Activated naive CD4-positive, alpha-beta T cell treated with anti-CD3 and anti-CD28 coated beads, Interleukin-2, amount 10 ng/mL, durations not matched to agents 7 days and 5 days (primary cell): ENCODE results near the gene TAS2R3.
A peak's percentile ranks its signal among the peaks of the same experiment; 100 is the strongest.
"Not testable (repeated sequence)": the region's sequence is repeated elsewhere in the genome, so short reads cannot be mapped to it uniquely, and the experiment has no call there.

Experiments
- CTCF ChIA-PET: fragments of 350-600 bp; sonication (Branson Sonifier 250); formaldehyde crosslinking; loops from one replicate; lab custom pipeline; 2021; ENCODE audit warnings: antibody characterized with exemption; lab: Charles Lee
- DNase-seq: peaks from one replicate; pipeline ENCODE4 v3.0.0-alpha.2; 2020
- H3K27ac Mint-ChIP-seq: one replicate; pipeline ENCODE4 v1.8.0; 2021; ENCODE audit warnings: mild to moderate bottlenecking, moderate library complexity, mixed read lengths
- H3K27me3 Mint-ChIP-seq: one replicate; pipeline ENCODE4 v1.8.0; 2021; ENCODE audit warnings: mild to moderate bottlenecking, mixed read lengths
- H3K36me3 Mint-ChIP-seq: one replicate; pipeline ENCODE4 v1.8.0; 2021; ENCODE audit warnings: mixed read lengths
- H3K4me1 Mint-ChIP-seq: one replicate; pipeline ENCODE4 v1.8.0; 2021; ENCODE audit warnings: mixed read lengths
- H3K4me3 Mint-ChIP-seq: one replicate; pipeline ENCODE4 v1.8.0; 2021; ENCODE audit warnings: mild to moderate bottlenecking, moderate library complexity, mixed read lengths
- H3K9me3 Mint-ChIP-seq: one replicate; pipeline ENCODE4 v1.8.0; 2021; ENCODE audit warnings: mixed read lengths

TAS2R3 gene

GRCh38 chr7:141742229-141742628, 21.7 kb upstream of the TAS2R3 start:
- H3K36me3 Mint-ChIP-seq: peaks cover 59% of the 10 kb centered on the region
- no peaks in the 10 kb centered on the region for H3K27me3 Mint-ChIP-seq
- H3K9me3 Mint-ChIP-seq: no peaks in the 10 kb centered on the region
- peaks cover 31% of the 10 kb centered on the region for H3K4me1 Mint-ChIP-seq
- H3K4me3 Mint-ChIP-seq: no peak overlapping the region
- H3K27ac Mint-ChIP-seq: no peak overlapping the region
- no peak for DNase-seq
- CTCF ChIA-PET: interaction anchor here (1.6 to 2.2 kb wide), 2 partner anchors 11 to 88 kb away, joined by 4 to 7 read pairs; no protein-coding TSS in a partner anchor

- DNase-seq: no peak
- CTCF ChIA-PET: no interaction called here
- H3K9me3 Mint-ChIP-seq: no peaks in the 10 kb centered on the region
- H3K36me3 Mint-ChIP-seq: peaks cover 62% of the 10 kb centered on the region
- no peaks in the 10 kb centered on the region for H3K27me3 Mint-ChIP-seq
- H3K4me3 Mint-ChIP-seq: no peak overlapping the region
- no peak overlapping the region for H3K27ac Mint-ChIP-seq
- peaks cover 22% of the 10 kb centered on the region for H3K4me1 Mint-ChIP-seq
These were observed 19.8 kb upstream of the TAS2R3 start for GRCh38 chr7:141744131-141744530.

- DNase-seq: no peak
- CTCF ChIA-PET: interaction anchor here (1.3 kb wide), 1 partner anchor 10 kb away, joined by 4 read pairs; the partner anchor contains the start of gene SSBP1
- H3K27me3 Mint-ChIP-seq: no peaks in the 10 kb centered on the region
- H3K4me3 Mint-ChIP-seq: no peak overlapping the region
- H3K9me3 Mint-ChIP-seq: peaks cover 30% of the 10 kb centered on the region
- H3K36me3 Mint-ChIP-seq: peaks cover 74% of the 10 kb centered on the region
- H3K4me1 Mint-ChIP-seq: peaks cover 3% of the 10 kb centered on the region
- no peak overlapping the region for H3K27ac Mint-ChIP-seq
These were observed 15.5 kb upstream of the TAS2R3 start for GRCh38 chr7:141748396-141748795.

- Mint-ChIP-seq H3K9me3 (peaks cover 30% of the 10 kb centered on the region), H3K36me3 (peaks cover 78% of the 10 kb centered on the region)
- H3K4me3 Mint-ChIP-seq, CTCF ChIA-PET, H3K27ac Mint-ChIP-seq, DNase-seq, H3K4me1 Mint-ChIP-seq, H3K27me3 Mint-ChIP-seq: not testable (repeated sequence)
These were observed 12.0 kb upstream of the TAS2R3 start for GRCh38 chr7:141751904-141752303.

- H3K4me3 Mint-ChIP-seq: no peak overlapping the region
These were observed 11.3 kb upstream of the TAS2R3 start for GRCh38 chr7:141752634-141753033.

GRCh38 chr7:141754939-141755338, 9.0 kb upstream of the TAS2R3 start:
- Mint-ChIP-seq H3K4me3 (no peak overlapping the region), H3K36me3 (peaks cover 83% of the 10 kb centered on the region), H3K27ac (no peak overlapping the region), H3K9me3 (peaks cover 29% of the 10 kb centered on the region), H3K4me1 (no peaks in the 10 kb centered on the region), H3K27me3 (no peaks in the 10 kb centered on the region)
- no peak for DNase-seq
- CTCF ChIA-PET: interaction anchor here (1.5 to 2.6 kb wide), 2 partner anchors 29 to 31 kb away, joined by 5 to 8 read pairs; no protein-coding TSS in a partner anchor

More at GRCh38 chr7:141752634-141753033, 11.3 kb upstream of the TAS2R3 start:
- H3K36me3 Mint-ChIP-seq: peaks cover 84% of the 10 kb centered on the region
- H3K27ac Mint-ChIP-seq: no peak overlapping the region
- CTCF ChIA-PET: no interaction called here
- H3K4me1 Mint-ChIP-seq: no peaks in the 10 kb centered on the region
- peaks cover 30% of the 10 kb centered on the region for H3K9me3 Mint-ChIP-seq
- no peaks in the 10 kb centered on the region for H3K27me3 Mint-ChIP-seq
- DNase-seq: no peak

GRCh38 chr7:141770083-141770583, 6.2 kb downstream of the TAS2R3 start:
- not testable (repeated sequence) for DNase-seq, H3K4me3 Mint-ChIP-seq, H3K27me3 Mint-ChIP-seq, H3K9me3 Mint-ChIP-seq, H3K4me1 Mint-ChIP-seq, H3K27ac Mint-ChIP-seq
- H3K36me3 Mint-ChIP-seq: peaks cover 29% of the 10 kb centered on the region
- CTCF ChIA-PET: interaction anchor here (0.8 to 0.9 kb wide), 2 partner anchors 13 to 15 kb away, joined by 3 read pairs; no protein-coding TSS in a partner anchor

- Mint-ChIP-seq H3K4me1 (no peaks in the 10 kb centered on the region), H3K4me3 (no peak within 1 kb of the TSS), H3K9me3 (peaks cover 7% of the 10 kb centered on the region), H3K27me3 (no peaks in the 10 kb centered on the region), H3K36me3 (peaks cover 42% of the 10 kb centered on the region), H3K27ac (no peak within 1 kb of the TSS)
- DNase-seq: no peak
- CTCF ChIA-PET: interaction anchor here (1.2 to 1.8 kb wide), 3 partner anchors 9 to 122 kb away, joined by 3 to 11 read pairs (median 4); no protein-coding TSS in a partner anchor
These were observed 12.5 kb downstream of the TAS2R3 start, which contains the start of gene TAS2R4 for GRCh38 chr7:141776374-141776773. TSS of gene TAS2R4 (plus strand) at chr7:141776674. CDS start at chr7:141778489, 1,815 bp downstream.

GRCh38 chr7:141785706-141786552, 22.0 kb downstream of the TAS2R3 start:
- Mint-ChIP-seq H3K36me3 (no peaks in the 10 kb centered on the region), H3K27me3 (no peaks in the 10 kb centered on the region), H3K9me3 (no peaks in the 10 kb centered on the region), H3K27ac (no peak overlapping the region), H3K4me1 (no peaks in the 10 kb centered on the region), H3K4me3 (no peak overlapping the region)
- peak; percentile 31 for DNase-seq
- CTCF ChIA-PET: interaction anchor here (0.6 to 5.2 kb wide), 14 partner anchors 9 to 430 kb away, joined by 3 to 29 read pairs (median 4); partner anchors contain the start of genes SSBP1 and TAS2R4

GRCh38 chr7:141788296-141788695, 24.4 kb downstream of the TAS2R3 start:
- no peaks in the 10 kb centered on the region for H3K27me3 Mint-ChIP-seq
- no peaks in the 10 kb centered on the region for H3K9me3 Mint-ChIP-seq
- no peak for DNase-seq
- H3K27ac Mint-ChIP-seq: no peak overlapping the region
- H3K4me1 Mint-ChIP-seq: no peaks in the 10 kb centered on the region
- CTCF ChIA-PET: interaction anchor here (0.6 to 5.2 kb wide), 6 partner anchors 19 to 134 kb away, joined by 3 to 29 read pairs (median 4); no protein-coding TSS in a partner anchor
- no peak overlapping the region for H3K4me3 Mint-ChIP-seq
- no peaks in the 10 kb centered on the region for H3K36me3 Mint-ChIP-seq

GRCh38 chr7:141789917-141790316, 26.0 kb downstream of the TAS2R3 start, which contains the start of gene TAS2R5:
TSS of gene TAS2R5 (plus strand) at chr7:141790217. CDS start at chr7:141790362, 145 bp downstream.
- no peaks in the 10 kb centered on the region for H3K9me3 Mint-ChIP-seq
- H3K4me1 Mint-ChIP-seq: no peaks in the 10 kb centered on the region
- peaks cover 3% of the 10 kb centered on the region for H3K36me3 Mint-ChIP-seq
- DNase-seq: no peak
- H3K4me3 Mint-ChIP-seq: no peak within 1 kb of the TSS
- H3K27me3 Mint-ChIP-seq: no peaks in the 10 kb centered on the region
- no peak within 1 kb of the TSS for H3K27ac Mint-ChIP-seq
- CTCF ChIA-PET: no interaction called here

GRCh38 chr7:141792526-141792925, 28.6 kb downstream of the TAS2R3 start:
- H3K27ac Mint-ChIP-seq: no peak overlapping the region
- DNase-seq: no peak
- H3K4me1 Mint-ChIP-seq: no peaks in the 10 kb centered on the region
- no peaks in the 10 kb centered on the region for H3K9me3 Mint-ChIP-seq
- peaks cover 3% of the 10 kb centered on the region for H3K36me3 Mint-ChIP-seq
- CTCF ChIA-PET: no interaction called here
- H3K27me3 Mint-ChIP-seq: no peaks in the 10 kb centered on the region
- no peak overlapping the region for H3K4me3 Mint-ChIP-seq
